GM12892 (cell line): Measurements from ENCODE around the gene OR9Q1.
"Not testable (repeated sequence)": the region's sequence is repeated elsewhere in the genome, so short reads cannot be mapped to it uniquely, and the experiment has no call there.

Source experiments
- DNase-seq: peaks from one replicate; pipeline ENCODE4 v3.0.0; 2011; ENCODE audit not compliant: insufficient read length
- FAIRE-seq: peaks from 2 replicates; lab custom pipeline; 2011; peaks lifted over from hg19 to GRCh38; lab: Jason Lieb, UNC
- POLR2A ChIP-seq: IDR thresholded peaks from 2 replicates; pipeline ENCODE4 v1.6.1; 2011; ENCODE audit warnings: low read depth, low read length, control low read depth
- POLR2AphosphoS5 ChIP-seq: IDR thresholded peaks from 2 replicates; pipeline ENCODE4 v1.6.1; 2011; ENCODE audit warnings: low read depth, low read length, control low read depth
- TAF1 ChIP-seq: IDR thresholded peaks from 2 replicates; pipeline ENCODE4 v1.6.1; 2011; ENCODE audit warnings: low read depth, mild to moderate bottlenecking, control low read depth, low read length, borderline replicate concordance

Gene OR9Q1

GRCh38 chr11:58165504-58166106, 141.9 kb downstream of the OR9Q1 start:
- FAIRE-seq, result no peak
- TF ChIP-seq POLR2AphosphoS5 (no peak), POLR2A (no peak), TAF1 (no peak)
- no peak for DNase-seq

GRCh38 chr11:58177409-58178054, 153.9 kb downstream of the OR9Q1 start:
- FAIRE-seq, result no peak

GRCh38 chr11:58178444-58178843, 154.8 kb downstream of the OR9Q1 start:
- TF ChIP-seq POLR2A (no peak), POLR2AphosphoS5 (no peak), TAF1 (no peak)
- FAIRE-seq, result no peak
- DNase-seq, result no peak

More at GRCh38 chr11:58177409-58178054, 153.9 kb downstream of the OR9Q1 start:
- TF ChIP-seq TAF1, result no peak
- no peak for TF ChIP-seq POLR2AphosphoS5
- TF ChIP-seq POLR2A, result no peak
- DNase-seq, result no peak

- DNase-seq (no peak), FAIRE-seq (no peak)
- TF ChIP-seq POLR2AphosphoS5 (no peak), POLR2A (no peak), TAF1 (no peak)
Measured at GRCh38 chr11:58179648-58180047, 156.0 kb downstream of the OR9Q1 start.

GRCh38 chr11:58186938-58187337, 163.3 kb downstream of the OR9Q1 start:
- TF ChIP-seq POLR2A, result no peak
- no peak for TF ChIP-seq TAF1
- no peak for TF ChIP-seq POLR2AphosphoS5
- FAIRE-seq, result no peak
- no peak for DNase-seq

- DNase-seq (no peak), FAIRE-seq (no peak)
- TF ChIP-seq TAF1, result no peak
Measured at GRCh38 chr11:58188770-58189169, 165.1 kb downstream of the OR9Q1 start, which contains the start of gene OR9Q2. Gene OR9Q2 (plus strand): TSS chr11:58189070. CDS start chr11:58190491, 1,421 bp downstream.

GRCh38 chr11:58192229-58192628, 168.5 kb downstream of the OR9Q1 start:
- DNase-seq (no peak), FAIRE-seq (no peak)
- no peak for TF ChIP-seq TAF1

GRCh38 chr11:58193391-58193790, 169.7 kb downstream of the OR9Q1 start:
- FAIRE-seq (peak; percentile 46), DNase-seq (no peak)
- TF ChIP-seq POLR2AphosphoS5 (no peak), TAF1 (no peak), POLR2A (no peak)

GRCh38 chr11:58195939-58196338, 172.3 kb downstream of the OR9Q1 start:
- DNase-seq (no peak), FAIRE-seq (no peak)
- TF ChIP-seq POLR2AphosphoS5, result no peak
- no peak for TF ChIP-seq TAF1
- no peak for TF ChIP-seq POLR2A

GRCh38 chr11:58199271-58199670, 175.6 kb downstream of the OR9Q1 start:
- no peak for FAIRE-seq
- no peak for DNase-seq
- TF ChIP-seq POLR2A, result no peak
- no peak for TF ChIP-seq POLR2AphosphoS5
- no peak for TF ChIP-seq TAF1

GRCh38 chr11:58204042-58204441, 180.4 kb downstream of the OR9Q1 start, which contains the start of gene OR1S2:
Gene OR1S2 (minus strand): TSS chr11:58204142. CDS start chr11:58204142, 0 bp downstream.
- TF ChIP-seq POLR2A (no peak), TAF1 (no peak), POLR2AphosphoS5 (no peak)
- FAIRE-seq (no peak), DNase-seq (no peak)

- not testable (repeated sequence) for FAIRE-seq, DNase-seq
Measured at GRCh38 chr11:58212420-58212819, 188.7 kb downstream of the OR9Q1 start, which contains the start of gene OR1S1. Gene OR1S1 (plus strand): TSS chr11:58212720.
